Embryonic facial prominence (tissue), 1 donor: ENCODE measurements around the gene GABRE.
A peak's percentile ranks its signal among the peaks of the same experiment; 100 is the strongest.

Experiments
- DNase-seq: peaks from one replicate; pipeline ENCODE4 v3.0.0-alpha.2; 2016; ENCODE audit errors: extremely low spot score

The GABRE gene

GRCh38 chrX:151974336-151975227 is at the start of gene GABRE:
Gene GABRE, minus strand, starts transcription at chrX:151974676. Its CDS starts 51 bp downstream, at chrX:151974625.
- peak; percentile 12 for DNase-seq

DNA sequence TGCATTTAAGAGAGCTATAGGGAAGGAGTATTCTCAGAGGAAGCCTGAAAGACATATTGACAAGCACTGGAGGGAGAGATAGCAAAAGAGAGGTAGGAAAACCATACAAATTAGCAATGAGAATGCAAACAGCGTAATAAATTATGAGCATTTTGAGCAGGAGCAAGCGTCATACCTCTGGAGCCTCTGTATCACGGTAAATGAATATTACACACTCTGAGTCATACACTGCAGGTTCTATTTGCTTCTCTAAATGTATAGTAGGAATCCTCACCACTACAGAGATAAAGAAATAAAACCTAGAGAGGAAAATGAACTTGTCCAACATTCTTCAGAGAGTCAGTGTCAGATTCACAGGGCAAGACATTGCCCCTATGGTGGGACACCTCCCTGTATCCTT is 46.4 kb upstream of the GABRE start:
- no peak for DNase-seq

DNA sequence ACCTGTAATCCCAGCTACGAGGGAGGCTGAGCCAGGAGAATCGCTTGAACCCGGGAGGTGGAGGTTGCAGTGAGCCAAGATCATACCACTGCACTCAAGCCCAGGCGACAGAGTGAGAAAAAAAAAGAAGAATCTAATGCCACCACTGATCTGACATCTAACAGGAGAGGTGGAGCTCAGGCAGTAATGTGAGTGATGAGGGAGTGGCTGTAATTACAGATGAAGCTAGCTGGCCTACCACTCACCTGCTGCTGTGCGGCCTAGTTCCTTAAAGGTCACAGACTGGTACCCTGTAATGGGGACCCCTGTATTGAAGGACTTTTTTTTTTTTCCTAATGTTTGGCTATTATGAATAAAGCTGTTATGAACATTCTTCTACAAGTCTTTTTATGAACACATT is 25.3 kb upstream of the GABRE start:
- DNase-seq = no peak

DNA sequence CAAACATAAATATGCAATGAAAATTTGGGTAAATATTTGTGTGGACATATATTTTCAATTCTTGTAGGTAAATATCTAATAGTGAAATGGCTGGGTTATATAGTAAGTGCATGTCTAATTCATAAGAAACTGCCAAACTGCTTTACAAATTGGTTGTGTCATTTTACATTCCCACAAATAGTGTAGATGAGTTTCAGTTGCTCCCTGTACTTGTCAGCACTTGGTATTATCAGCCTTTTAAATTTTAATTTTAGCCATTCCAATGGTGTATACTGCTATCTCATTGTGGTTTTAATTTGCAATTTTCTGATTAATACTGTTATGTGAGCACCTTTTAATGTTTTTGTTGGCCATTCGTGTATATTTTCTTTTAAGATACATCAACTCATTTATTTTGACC is 23.1 kb upstream of the GABRE start:
- no peak for DNase-seq

GRCh38 chrX:151996347-151996746 is 21.9 kb upstream of the GABRE start:
- no peak for DNase-seq

DNA sequence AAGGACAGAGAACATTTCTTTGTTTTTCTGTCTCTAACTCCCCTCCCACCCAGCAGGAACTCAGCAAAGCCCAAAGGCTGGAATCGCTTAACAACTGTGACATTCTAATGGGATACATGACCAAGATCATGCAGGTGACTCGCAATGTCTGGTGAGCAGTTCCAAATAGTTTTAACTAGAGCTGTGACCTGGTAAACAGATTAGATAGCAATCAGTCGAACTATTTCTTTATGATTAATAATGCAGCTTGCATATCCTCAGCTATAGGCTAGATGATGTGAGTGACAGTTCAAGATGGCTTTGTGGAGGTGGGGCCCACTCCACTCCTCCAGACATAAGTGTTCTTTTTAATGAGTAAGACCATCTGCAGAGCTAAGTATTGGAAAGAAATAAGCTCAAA is 20.0 kb upstream of the GABRE start:
- no peak for DNase-seq

DNA sequence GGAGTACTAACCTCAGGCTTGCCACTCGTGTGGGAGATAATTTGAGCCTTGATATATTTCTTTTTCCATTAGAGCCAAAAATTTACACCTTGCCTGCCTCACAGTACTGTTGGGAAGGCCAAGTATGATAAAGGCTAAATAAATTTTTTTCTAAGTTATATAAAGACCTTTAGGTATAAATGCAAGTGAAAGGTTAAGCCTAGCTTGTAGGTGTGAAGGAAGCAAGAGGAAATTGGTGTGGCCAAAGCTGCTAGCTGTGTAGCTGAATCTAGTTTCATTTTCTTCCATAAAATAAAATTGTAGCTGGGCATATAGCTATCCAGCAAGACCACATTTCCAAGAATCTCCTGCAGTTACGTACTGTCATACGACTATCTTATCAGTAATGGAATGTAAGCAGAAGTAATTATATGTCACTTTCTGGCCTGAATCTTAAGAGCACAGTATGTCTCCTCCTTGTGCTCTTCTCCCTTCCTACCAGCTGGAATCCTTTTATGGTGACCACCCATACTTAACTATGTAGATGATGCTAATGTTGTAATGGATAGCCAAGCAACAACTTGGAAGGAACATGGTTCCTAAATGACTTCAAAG is 14.3 kb upstream of the GABRE start:
- no peak for DNase-seq

DNA sequence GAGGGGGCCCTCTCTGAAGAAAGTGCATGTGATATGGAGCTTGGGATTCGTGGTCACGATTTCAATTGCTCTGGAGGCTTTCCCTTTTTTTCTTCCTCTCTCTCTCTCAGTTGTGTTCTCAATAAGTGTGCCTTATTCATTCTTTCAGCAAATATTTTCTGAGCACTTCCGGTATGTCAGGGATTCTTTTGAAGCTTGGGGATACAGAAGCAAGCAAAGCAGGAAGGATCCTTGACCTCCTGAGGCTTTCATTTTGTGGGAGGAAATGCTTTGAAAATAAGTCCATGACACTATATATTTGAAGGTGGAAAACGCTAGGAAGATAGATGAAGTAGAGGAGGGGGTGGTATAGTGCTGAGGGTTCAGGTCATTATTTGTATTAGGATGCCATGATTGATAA is 12.6 kb upstream of the GABRE start:
- no peak for DNase-seq

- no peak for DNase-seq
Observed at GRCh38 chrX:151985955-151986354, 11.5 kb upstream of the GABRE start.

- DNase-seq = no peak
Observed at GRCh38 chrX:151985531-151985930, 11.1 kb upstream of the GABRE start.

GRCh38 chrX:151984902-151985301 is 10.4 kb upstream of the GABRE start:
- no peak for DNase-seq

GRCh38 chrX:151984328-151984727 is 9.9 kb upstream of the GABRE start:
- no peak for DNase-seq

DNA sequence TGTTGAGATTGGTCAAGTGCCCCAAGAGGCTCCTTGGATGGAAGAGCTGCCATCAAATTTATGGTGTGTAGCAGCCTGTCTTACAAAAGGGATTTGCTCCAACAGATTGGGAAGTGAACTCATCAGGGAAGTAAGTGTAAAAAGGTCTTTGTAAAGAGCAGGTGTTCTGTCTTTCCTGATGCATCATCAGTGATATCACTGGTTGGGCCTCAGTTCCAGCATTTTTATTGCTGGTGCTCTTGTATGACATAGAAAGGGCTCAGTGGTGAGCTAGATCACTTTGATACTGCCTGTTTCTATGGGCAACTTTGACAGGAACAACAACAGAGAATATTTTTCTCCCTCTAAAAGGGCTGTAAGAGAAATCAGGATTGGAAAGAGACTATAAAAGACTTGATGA is 8.7 kb upstream of the GABRE start:
- no peak for DNase-seq

DNA sequence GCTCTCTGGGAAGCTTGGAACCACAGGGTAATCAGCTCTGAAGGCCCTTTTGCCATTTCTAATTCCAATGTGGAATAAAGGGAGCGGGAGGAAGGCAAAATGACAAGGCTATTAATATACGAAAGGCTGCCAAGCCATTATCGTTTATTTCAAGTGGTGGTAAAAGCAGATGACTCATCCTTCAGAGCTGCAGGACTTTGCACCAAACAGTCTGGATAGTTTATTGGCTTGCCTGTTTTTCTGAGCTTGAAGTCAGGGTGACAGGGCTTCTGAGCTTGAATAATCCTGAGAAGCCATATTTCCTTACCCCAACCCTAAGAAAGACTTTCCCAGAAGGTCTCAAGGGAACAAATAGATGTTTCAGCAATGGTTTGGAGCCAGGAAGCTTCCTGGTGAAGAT is 7.7 kb upstream of the GABRE start:
- DNase-seq = no peak

GRCh38 chrX:151981129-151981528 is 6.7 kb upstream of the GABRE start:
- no peak for DNase-seq

- DNase-seq = no peak
Observed at GRCh38 chrX:151977923-151978322, 3.4 kb upstream of the GABRE start.

DNA sequence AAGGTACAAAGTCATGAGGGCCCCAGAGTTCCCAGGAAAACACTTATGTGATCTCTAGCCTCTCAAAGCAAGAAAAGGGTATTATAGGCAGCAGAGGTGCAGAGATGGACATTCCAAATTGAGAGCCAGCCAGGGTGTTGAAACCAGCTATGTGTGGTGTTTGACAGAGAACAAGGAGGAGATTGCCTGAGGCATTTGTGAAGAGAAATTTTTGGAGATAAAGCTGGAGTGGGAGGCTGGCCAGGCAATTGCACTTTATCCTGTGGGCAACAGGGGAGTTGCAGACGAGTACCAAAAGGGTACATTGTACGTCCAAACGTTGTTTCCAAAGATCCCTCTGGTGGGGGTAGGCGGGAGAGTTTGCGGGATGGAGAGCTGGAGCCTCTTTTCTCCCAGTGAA is 2.5 kb upstream of the GABRE start:
- no peak for DNase-seq

DNA sequence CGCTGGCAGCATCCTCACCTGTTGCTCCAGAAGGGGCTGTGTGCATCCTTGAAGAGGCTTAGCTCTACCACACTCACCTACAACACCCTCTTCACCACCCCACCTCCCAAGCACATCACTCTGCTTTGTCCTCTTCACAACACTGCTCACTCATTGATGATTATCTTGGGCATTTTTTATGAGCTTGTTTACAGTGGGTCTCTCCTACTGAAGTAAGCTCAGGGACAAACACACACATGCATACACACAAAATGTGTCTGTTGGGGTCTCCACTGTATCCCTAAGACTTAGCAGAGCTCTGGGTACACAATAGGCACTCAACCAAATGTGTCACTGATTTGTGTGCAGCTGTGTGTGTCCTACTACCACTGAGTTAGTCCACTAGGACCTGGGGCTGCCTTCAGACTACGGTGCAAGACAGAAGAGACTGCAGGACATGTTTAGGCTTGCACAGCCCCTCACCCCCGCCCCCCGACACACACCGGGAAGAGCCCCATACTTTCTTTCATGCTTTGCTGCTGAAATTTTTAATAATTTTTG is 1.3 kb upstream of the GABRE start:
- DNase-seq = no peak

- no peak for DNase-seq
Observed at GRCh38 chrX:151975228-151975593, 735 bp upstream of the GABRE start.

DNA sequence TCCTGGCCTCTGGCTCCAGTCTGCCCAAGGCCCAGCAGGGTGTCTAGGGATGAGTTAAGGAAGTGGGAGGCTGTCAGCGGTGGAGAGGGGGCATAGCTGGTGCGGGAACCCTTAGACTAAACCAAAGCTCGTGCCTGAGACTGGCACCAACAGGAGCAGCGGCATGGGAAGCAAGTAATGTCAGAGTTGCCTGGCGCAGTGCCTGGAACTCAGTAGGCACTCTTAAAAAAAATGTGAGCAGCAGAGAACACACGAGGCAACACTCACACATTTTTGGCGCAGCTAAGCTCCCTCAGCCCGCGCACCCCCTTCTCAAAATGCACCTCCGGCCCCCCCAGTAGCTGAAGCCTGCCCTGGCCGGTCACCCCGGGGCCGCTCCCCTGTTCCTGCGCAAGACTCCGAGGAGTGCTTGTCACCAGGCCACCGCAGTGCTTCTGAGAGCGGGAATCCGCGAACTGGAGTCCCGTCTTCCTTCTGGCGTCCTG is 583 bp downstream of the GABRE start:
- no peak for DNase-seq

- DNase-seq = no peak
Observed at GRCh38 chrX:151973060-151973661, 1.3 kb downstream of the GABRE start.

DNA sequence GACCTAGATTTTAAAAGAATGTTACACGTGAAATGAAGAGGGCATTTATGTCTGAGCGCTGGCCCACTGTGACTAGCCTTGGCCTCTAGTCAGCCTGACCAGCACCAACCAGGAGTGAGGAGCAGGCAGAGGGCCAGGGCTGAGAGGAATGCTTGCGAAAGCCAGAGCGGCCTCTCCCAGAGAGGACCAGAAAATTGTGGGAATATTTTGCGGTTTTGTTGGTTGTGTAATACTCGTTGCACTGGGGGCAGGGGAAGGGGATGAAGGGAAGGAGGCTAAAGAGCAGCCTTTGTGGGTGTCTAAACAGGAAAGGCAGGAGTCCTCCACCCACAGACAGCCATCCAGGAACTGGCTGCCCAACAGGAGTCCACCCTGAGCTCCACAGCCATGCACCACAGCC is 3.8 kb downstream of the GABRE start:
- no peak for DNase-seq

GRCh38 chrX:151970027-151970426 is 4.4 kb downstream of the GABRE start:
- no peak for DNase-seq
